ENCODE results near the gene UCK1. TPM values are rescaled to one million over a fixed set of nuclear protein-coding genes. Genes with fewer than 3 reads are reported as not detected.

The UCK1 gene
- total and polyA plus RNA-seq, 2 experiments from 2014 or later, result 22.2 to 36.8 TPM

- Histone ChIP-seq H3K36me3 (replicated peaks; ENCODE audit: insufficient read depth, low read depth) (no peaks in the 10 kb centered on the region), H3K9me3 (ENCODE audit: low read depth) (no peaks in the 10 kb centered on the region), H3K79me2 (peaks cover 28% of the 10 kb centered on the region), H3K27ac (peak within 1 kb of the TSS; percentile 61), H3K27me3 (no peaks in the 10 kb centered on the region), H3K9me2 (replicated peaks; ENCODE audit: insufficient read depth) (no peaks in the 10 kb centered on the region), H3K4me1 (ENCODE audit: insufficient read depth) (peaks cover 10% of the 10 kb centered on the region), H3K4me3 (peak within 1 kb of the TSS; percentile 80), H2AFZ (peak within 1 kb of the TSS; percentile 95), H4K20me1 (ENCODE audit: insufficient read depth, poor library complexity, severe bottlenecking) (no peaks in the 10 kb centered on the region), H3K4me2 (peak within 1 kb of the TSS; percentile 77)
- WGBS (ENCODE audit: low lambda C conversion rate, missing lambda C conversion rate), result under 1% methylated on average over 82 of the region's 83 CpGs
- TF ChIP-seq CTCF (IDR thresholded peaks at IDR 0.05; ENCODE audit: poor library complexity) (no peak), EZH2 (IDR thresholded peaks at IDR 0.05; ENCODE audit: borderline replicate concordance) (no peak), EZH2phosphoT487 (IDR thresholded peaks at IDR 0.05; ENCODE audit: low read depth, severe bottlenecking, unreplicated experiment) (no peak)
- DNase-seq (ENCODE audit: low spot score), result peak; percentile 93
Observed at GRCh38 chr9:131502781-131503625, 28.1 kb downstream of the UCK1 start, which contains the start of gene POMT1. Gene POMT1, plus strand, starts transcription at chr9:131502918. Its CDS starts 1,301 bp downstream, at chr9:131504219.

- TF ChIP-seq CTCF (IDR thresholded peaks at IDR 0.05; ENCODE audit: poor library complexity) (no peak), EZH2 (IDR thresholded peaks at IDR 0.05; ENCODE audit: borderline replicate concordance) (no peak), EZH2phosphoT487 (IDR thresholded peaks at IDR 0.05; ENCODE audit: low read depth, severe bottlenecking, unreplicated experiment) (no peak)
- DNase-seq (ENCODE audit: low spot score), result peak; percentile 23
- Histone ChIP-seq H3K4me1 (ENCODE audit: insufficient read depth) (peaks cover 10% of the 10 kb centered on the region), H3K36me3 (replicated peaks; ENCODE audit: insufficient read depth, low read depth) (no peaks in the 10 kb centered on the region), H4K20me1 (ENCODE audit: insufficient read depth, poor library complexity, severe bottlenecking) (no peaks in the 10 kb centered on the region), H3K4me2 (no peak overlapping the region), H3K27ac (no peak overlapping the region), H3K79me2 (peaks cover 25% of the 10 kb centered on the region), H2AFZ (no peak overlapping the region), H3K9me2 (replicated peaks; ENCODE audit: insufficient read depth) (no peaks in the 10 kb centered on the region), H3K4me3 (no peak overlapping the region), H3K9me3 (ENCODE audit: low read depth) (no peaks in the 10 kb centered on the region), H3K27me3 (no peaks in the 10 kb centered on the region)
- 85% methylated on average over 5 of the region's 5 CpGs for WGBS (ENCODE audit: low lambda C conversion rate, missing lambda C conversion rate)
Observed at GRCh38 chr9:131500939-131501541, 30.0 kb downstream of the UCK1 start.

- no peaks in the 10 kb centered on the region for H3K9me2 ChIP-seq (replicated peaks; ENCODE audit: insufficient read depth)
- no peak overlapping the region for H3K4me3 ChIP-seq
- H3K4me1 ChIP-seq (ENCODE audit: insufficient read depth), result peaks cover 10% of the 10 kb centered on the region
- no peaks in the 10 kb centered on the region for H3K36me3 ChIP-seq (replicated peaks; ENCODE audit: insufficient read depth, low read depth)
- H2AFZ ChIP-seq, result no peak overlapping the region
- 93% methylated on average over 12 of the region's 12 CpGs for WGBS (ENCODE audit: low lambda C conversion rate, missing lambda C conversion rate)
- H3K27me3 ChIP-seq, result no peaks in the 10 kb centered on the region
- TF ChIP-seq CTCF (IDR thresholded peaks at IDR 0.05; ENCODE audit: poor library complexity) (no peak), EZH2phosphoT487 (IDR thresholded peaks at IDR 0.05; ENCODE audit: low read depth, severe bottlenecking, unreplicated experiment) (no peak), EZH2 (IDR thresholded peaks at IDR 0.05; ENCODE audit: borderline replicate concordance) (no peak)
- no peak for DNase-seq (ENCODE audit: low spot score)
- H4K20me1 ChIP-seq (ENCODE audit: insufficient read depth, poor library complexity, severe bottlenecking), result no peaks in the 10 kb centered on the region
- H3K4me2 ChIP-seq, result no peak overlapping the region
- no peak overlapping the region for H3K27ac ChIP-seq
- no peaks in the 10 kb centered on the region for H3K9me3 ChIP-seq (ENCODE audit: low read depth)
- H3K79me2 ChIP-seq, result peaks cover 19% of the 10 kb centered on the region
Observed at GRCh38 chr9:131500377-131500776, 30.7 kb downstream of the UCK1 start.
